Keratinocyte (primary cell): ENCODE measurements around the gene FCHSD1.

ENCODE experiments used
- CTCF ChIP-seq, 3 experiments: IDR thresholded peaks in 1 of 3; conservative IDR thresholded peaks in 1 of 3; optimal IDR thresholded peaks in 1 of 3; 2 replicates in 2 of 3; 3 replicates in 1 of 3; pipeline versions ENCODE3 to v1.5.1; 2011; ENCODE audit warnings: low read length in 3 of 3, mild to moderate bottlenecking in 3 of 3, moderate library complexity in 2 of 3, control low read depth in 1 of 3, inconsistent platforms in 1 of 3; ENCODE audit not compliant: insufficient read depth in 2 of 3; ENCODE audit errors: extremely low read depth in 1 of 3
- EZH2 ChIP-seq: IDR thresholded peaks from one replicate; pipeline ENCODE4 v1.6.1; 2012; ENCODE audit warnings: inconsistent platforms, mild to moderate bottlenecking, low read length, moderate library complexity

GRCh38 chr5:141597394-141597793, 53.8 kb downstream of the FCHSD1 start:
- TF ChIP-seq CTCF (optimal IDR thresholded peaks at IDR 0.05 in 1 of 3, IDR thresholded peaks at IDR 0.05 in 1 of 3, conservative IDR thresholded peaks at IDR 0.05 in 1 of 3; ENCODE audit: extremely low read depth in 1 of 3, insufficient read depth in 2 of 3, low read length in 3 of 3), result no peak
- TF ChIP-seq EZH2, result no peak
